GM12875 (cell line): ENCODE data around the gene AKAP5.
A peak's percentile ranks its signal among the peaks of the same experiment; 100 is the strongest.

Experiments used
- H3K4me3 ChIP-seq: one replicate; pipeline ENCODE4 v1.5.1; 2011; ENCODE audit warnings: low read depth, low read length, control low read depth
- CTCF ChIP-seq: IDR thresholded peaks from 2 replicates; pipeline ENCODE4 v1.5.1; 2011; ENCODE audit warnings: low read depth, mild to moderate bottlenecking, control low read depth, inconsistent platforms, low read length, moderate library complexity, borderline replicate concordance; ENCODE audit not compliant: insufficient read depth

The AKAP5 gene

DNA sequence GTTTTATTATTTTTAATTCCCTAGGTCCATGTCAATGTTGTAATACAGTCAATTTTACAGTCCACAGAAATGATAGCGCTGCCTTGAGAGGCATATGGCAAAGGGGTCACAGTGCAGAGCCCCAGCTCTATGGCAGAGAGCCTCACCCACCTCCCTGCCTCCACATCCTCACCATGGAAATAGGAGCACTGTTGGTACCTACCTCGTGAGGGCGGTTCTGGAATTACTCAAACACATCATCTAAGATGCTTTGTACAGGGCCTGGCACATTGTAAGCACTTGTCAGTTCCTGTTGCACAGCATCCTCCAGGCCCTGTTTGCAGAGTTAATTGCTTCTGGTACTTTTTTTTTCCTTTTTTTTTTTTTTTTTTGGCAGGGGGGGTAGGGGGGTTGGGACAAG lies 4.1 kb upstream of the AKAP5 start:
- no peak overlapping the region for H3K4me3 ChIP-seq
- no peak for TF ChIP-seq CTCF

DNA sequence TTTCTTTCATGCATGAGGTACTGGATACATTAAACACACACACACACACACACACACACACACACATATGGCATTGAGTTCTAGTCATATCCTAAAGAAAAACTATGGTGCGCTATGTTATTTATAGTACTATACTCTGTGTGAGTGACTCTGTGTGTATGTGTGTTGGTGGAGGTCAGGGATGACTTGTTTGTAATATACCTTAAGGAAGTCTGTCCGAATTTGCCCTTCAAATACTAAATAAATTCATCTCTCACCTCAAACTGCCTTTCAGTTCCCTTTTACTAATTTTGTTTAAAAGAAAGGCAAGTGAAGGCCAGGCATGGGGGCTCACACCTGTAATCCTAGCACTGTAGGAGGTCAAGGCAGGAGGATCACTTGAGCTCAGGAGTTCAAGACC lies 2.1 kb upstream of the AKAP5 start:
- no peak overlapping the region for H3K4me3 ChIP-seq

GRCh38 chr14:64463873-64464272 lies 1.4 kb upstream of the AKAP5 start:
- no peak overlapping the region for H3K4me3 ChIP-seq
- no peak for TF ChIP-seq CTCF

More for the DNA sequence above, 2.1 kb upstream of the AKAP5 start:
- no peak for TF ChIP-seq CTCF

- peak overlapping the region; percentile 37 for H3K4me3 ChIP-seq
- TF ChIP-seq CTCF, result no peak
These were observed 648 bp upstream of the AKAP5 start for GRCh38 chr14:64464651-64465050.

DNA sequence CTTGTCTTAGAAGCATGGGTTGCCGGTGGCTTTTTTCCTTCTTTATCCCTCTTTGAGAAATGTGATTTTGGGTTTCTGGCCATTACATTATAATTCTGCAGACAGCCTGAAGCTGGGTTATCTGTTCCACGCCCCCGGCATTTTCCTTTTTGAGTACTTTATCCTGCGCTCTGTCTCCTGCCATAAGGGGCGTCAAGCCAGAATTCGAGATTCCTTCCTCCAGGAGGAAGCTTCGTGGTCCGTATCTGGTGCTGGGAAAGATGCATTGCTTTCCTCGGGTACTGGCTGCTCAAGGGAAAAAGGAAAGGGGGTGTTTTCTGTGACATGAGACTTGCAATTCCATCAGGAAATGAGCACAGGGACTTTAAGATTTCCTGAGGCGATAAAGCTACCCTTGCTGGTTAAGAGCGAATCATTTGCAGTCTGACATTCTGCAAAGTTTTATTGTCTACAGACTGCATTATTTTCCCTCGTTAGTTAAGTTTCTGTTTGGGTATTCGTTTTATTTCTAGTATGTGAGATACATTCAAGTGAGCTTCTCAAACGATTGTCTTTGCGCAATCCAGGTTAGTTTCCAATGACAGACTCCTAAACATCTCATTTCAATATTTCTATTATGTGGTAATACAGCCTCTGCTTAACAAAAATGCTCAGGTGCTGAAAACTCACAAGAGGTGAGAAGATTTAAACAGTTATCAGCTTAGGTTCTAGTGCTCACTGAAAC lies 694 bp downstream of the AKAP5 start:
- peak overlapping the region; percentile 37 for H3K4me3 ChIP-seq
- no peak for TF ChIP-seq CTCF

- no peak for TF ChIP-seq CTCF
- H3K4me3 ChIP-seq, result no peak overlapping the region
These were observed 1.8 kb downstream of the AKAP5 start for GRCh38 chr14:64467101-64467500.

GRCh38 chr14:64467566-64467965 lies 2.3 kb downstream of the AKAP5 start:
- no peak for TF ChIP-seq CTCF
- H3K4me3 ChIP-seq, result no peak overlapping the region
